ENCODE measurements around the gene ZNF492. TPM values are rescaled to one million over a fixed set of nuclear protein-coding genes. Genes with fewer than 3 reads are reported as not detected.
"Not testable (repeated sequence)": the region's sequence is repeated elsewhere in the genome, so short reads cannot be mapped to it uniquely, and the experiment has no call there.

The ZNF492 gene
- total RNA-seq, 1 donor from 2014 or later, result not detected

DNA sequence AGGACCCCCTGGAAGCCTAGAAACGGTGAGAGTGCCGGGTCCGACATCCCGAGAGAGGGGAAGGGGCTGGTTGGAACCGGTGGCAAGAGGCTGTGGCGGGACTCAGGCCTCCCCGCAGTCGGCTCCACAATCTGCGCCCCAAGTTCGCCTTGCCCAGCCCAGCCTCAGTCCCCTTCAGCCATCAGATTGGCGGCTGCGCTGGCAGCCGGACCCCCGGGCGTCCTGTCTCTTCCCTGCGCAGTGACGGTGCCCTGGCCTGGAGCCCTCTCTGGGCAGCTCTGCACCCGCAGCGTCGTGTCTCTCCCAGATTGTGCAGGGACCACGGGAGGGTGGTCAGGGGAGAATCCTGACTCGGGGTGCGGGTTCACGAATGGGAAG, 315 bp downstream of the ZNF492 start:
- DNase-seq (ENCODE audit: extremely low spot score in 2 of 2), result no peak
- peak overlapping the region; percentile 51 to 67 for H3K4me3 ChIP-seq
- intact Hi-C loops (cut with DNase I), result no loop called here
- no peaks in the 10 kb centered on the region for H3K27me3 ChIP-seq
- H3K27ac ChIP-seq, result no peak overlapping the region
- no peaks in the 10 kb centered on the region for H3K36me3 ChIP-seq
- no peak for TF ChIP-seq POLR2AphosphoS5 (IDR thresholded peaks at IDR 0.05; ENCODE audit: insufficient read depth in 1 of 2, low read depth in 1 of 2)
- TF ChIP-seq, protein P1, sequence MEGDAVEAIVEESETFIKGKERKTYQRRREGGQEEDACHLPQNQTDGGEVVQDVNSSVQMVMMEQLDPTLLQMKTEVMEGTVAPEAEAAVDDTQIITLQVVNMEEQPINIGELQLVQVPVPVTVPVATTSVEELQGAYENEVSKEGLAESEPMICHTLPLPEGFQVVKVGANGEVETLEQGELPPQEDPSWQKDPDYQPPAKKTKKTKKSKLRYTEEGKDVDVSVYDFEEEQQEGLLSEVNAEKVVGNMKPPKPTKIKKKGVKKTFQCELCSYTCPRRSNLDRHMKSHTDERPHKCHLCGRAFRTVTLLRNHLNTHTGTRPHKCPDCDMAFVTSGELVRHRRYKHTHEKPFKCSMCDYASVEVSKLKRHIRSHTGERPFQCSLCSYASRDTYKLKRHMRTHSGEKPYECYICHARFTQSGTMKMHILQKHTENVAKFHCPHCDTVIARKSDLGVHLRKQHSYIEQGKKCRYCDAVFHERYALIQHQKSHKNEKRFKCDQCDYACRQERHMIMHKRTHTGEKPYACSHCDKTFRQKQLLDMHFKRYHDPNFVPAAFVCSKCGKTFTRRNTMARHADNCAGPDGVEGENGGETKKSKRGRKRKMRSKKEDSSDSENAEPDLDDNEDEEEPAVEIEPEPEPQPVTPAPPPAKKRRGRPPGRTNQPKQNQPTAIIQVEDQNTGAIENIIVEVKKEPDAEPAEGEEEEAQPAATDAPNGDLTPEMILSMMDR (IDR thresholded peaks at IDR 0.05), result no peak
- TF ChIP-seq POLR2A (IDR thresholded peaks at IDR 0.05), result no peak
- no peaks in the 10 kb centered on the region for H3K9me3 ChIP-seq
- peaks cover 8% of the 10 kb centered on the region for H3K4me1 ChIP-seq

DNA sequence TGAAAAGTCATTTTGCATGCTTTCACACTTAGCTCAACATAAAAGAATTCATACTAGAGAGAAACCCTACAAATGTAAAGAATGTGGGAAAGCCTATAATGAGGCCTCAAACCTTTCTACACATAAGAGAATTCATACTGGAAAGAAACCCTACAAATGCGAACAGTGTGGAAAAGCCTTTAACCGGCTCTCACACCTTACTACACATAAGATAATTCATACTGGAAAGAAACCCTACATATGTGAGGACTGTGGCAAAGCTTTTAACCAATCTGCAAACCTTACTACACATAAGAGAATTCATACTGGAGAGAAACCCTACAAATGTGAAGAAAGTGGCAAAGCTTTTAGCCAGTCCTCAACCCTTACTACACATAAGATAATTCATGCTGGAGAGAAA, 51.4 kb downstream of the ZNF492 start:
- intact Hi-C loops (cut with DNase I), result not testable (repeated sequence)

DNA sequence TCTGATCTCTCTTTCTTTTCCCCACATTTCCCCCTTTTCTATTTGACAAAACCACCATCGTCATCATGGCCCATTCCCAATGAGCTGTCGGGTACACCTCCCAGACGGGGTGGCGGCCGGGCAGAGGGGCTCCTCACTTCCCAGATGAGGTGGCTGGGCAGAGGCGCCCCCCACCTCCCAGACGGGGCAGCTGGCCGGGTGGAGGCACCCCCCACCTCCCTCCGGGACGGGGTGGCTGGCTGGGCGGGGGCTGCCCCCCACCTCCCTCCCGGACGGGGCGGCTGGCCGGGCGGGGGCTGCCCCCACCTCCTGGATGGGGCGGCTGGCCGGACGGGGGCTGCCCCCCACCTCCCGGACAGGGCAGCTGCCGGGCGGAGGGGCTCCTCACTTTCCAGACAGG, 68.5 kb downstream of the ZNF492 start:
- DNase-seq (ENCODE audit: extremely low spot score in 2 of 2); H3K4me3 ChIP-seq; H3K9me3 ChIP-seq; H3K4me1 ChIP-seq; H3K27ac ChIP-seq; intact Hi-C loops (cut with DNase I); H3K36me3 ChIP-seq; H3K27me3 ChIP-seq: not testable (repeated sequence)

More for the DNA sequence above, 51.4 kb downstream of the ZNF492 start:
- not testable (repeated sequence) for H3K4me1 ChIP-seq; H3K4me3 ChIP-seq; DNase-seq (ENCODE audit: extremely low spot score in 2 of 2); H3K27ac ChIP-seq; H3K27me3 ChIP-seq; H3K36me3 ChIP-seq; H3K9me3 ChIP-seq

DNA sequence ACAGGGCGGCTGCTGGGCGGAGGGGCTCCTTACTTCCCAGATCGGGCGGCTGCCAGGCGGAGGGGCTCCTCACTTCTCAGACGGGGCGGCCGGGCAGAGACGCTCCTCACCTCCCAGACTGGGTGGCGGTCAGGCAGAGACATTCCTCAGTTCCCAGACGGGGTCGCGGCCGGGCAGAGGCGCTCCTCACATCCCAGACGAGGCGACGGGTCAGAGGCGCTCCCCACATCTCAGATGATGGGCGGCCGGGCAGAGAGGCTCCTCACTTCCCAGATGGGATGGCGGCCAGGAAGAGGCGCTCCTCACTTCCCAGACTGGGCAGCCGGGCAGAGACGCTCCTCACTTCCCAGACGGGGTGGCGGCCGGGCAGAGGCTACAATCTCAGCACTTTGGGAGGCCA, 69.0 kb downstream of the ZNF492 start:
- H3K27ac ChIP-seq; H3K4me3 ChIP-seq; DNase-seq (ENCODE audit: extremely low spot score in 2 of 2); H3K27me3 ChIP-seq; intact Hi-C loops (cut with DNase I); H3K4me1 ChIP-seq; H3K36me3 ChIP-seq; H3K9me3 ChIP-seq: not testable (repeated sequence)

DNA sequence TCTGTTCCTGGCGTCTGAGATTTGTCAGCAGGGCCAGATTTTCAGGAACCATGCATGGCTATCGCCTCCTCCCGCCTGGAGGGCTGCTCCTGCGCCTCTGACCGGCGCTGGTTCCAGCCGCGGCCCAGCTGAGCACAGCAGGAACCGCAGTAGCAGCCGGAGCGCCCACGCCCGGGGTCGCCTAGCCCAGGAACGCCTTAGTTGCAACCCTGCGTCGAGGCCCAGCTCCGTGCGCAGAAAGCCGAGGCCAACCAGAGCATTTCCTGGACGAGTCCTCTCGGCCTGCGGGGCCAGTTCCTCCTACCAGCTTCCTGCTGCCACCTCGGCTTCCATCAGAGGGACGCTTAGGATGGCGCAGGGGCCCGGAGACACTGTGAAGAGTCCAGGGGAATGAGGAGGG, 74.9 kb downstream of the ZNF492 start:
- no peaks in the 10 kb centered on the region for H3K9me3 ChIP-seq
- H3K27ac ChIP-seq, result no peak overlapping the region
- H3K36me3 ChIP-seq, result no peaks in the 10 kb centered on the region
- TF ChIP-seq POLR2A (IDR thresholded peaks at IDR 0.05) (no peak), POLR2AphosphoS5 (IDR thresholded peaks at IDR 0.05; ENCODE audit: insufficient read depth in 1 of 2, low read depth in 1 of 2) (no peak)
- TF ChIP-seq, protein P1 (IDR thresholded peaks at IDR 0.05), result no peak
- intact Hi-C loops (cut with DNase I), result no loop called here
- H3K4me3 ChIP-seq, result no peak overlapping the region
- H3K4me1 ChIP-seq, result no peaks in the 10 kb centered on the region
- no peak for DNase-seq (ENCODE audit: extremely low spot score in 2 of 2)
- no peaks in the 10 kb centered on the region for H3K27me3 ChIP-seq

Small RNA genes within 50 kb of the gene (small RNA-seq; reads per million reads assigned to genes)
- gene AC011467.2, result not detected

Other genes with a start within 250 kb of the ZNF492 start
- 2.9 TPM for gene ZNF98, start 212.0 kb upstream of the ZNF492 start, total RNA-seq
- gene ZNF99, start 149.8 kb downstream of the ZNF492 start, total RNA-seq, result not detected
- gene ZNF723, start 198.0 kb downstream of the ZNF492 start, total RNA-seq, result not detected